MM.1S (cell line): ENCODE data around the gene GIT1.

ENCODE experiments used
- CTCF ChIP-seq: fragments of 300-600 bp; sonication (generic); IDR thresholded peaks from 2 replicates; pipeline ENCODE4 v1.5.1; 2016; ENCODE audit warnings: antibody characterized with exemption, low read length, mixed read lengths
- EZH2 ChIP-seq: fragments of 300-600 bp; sonication (generic); optimal IDR thresholded peaks from 2 replicates; pipeline ENCODE3; 2017; ENCODE audit warnings: low read depth, mild to moderate bottlenecking, antibody characterized with exemption, low read length, mixed read lengths
- EZH2phosphoT487 ChIP-seq: fragments of 300-600 bp; sonication (generic); IDR thresholded peaks from 2 replicates; pipeline ENCODE4 v1.6.1; 2018; ENCODE audit warnings: antibody characterized with exemption, low read length

GRCh38 chr17:29614349-29615047, 25.1 kb upstream of the GIT1 start:
- TF ChIP-seq CTCF: no peak
- TF ChIP-seq EZH2: no peak
- TF ChIP-seq EZH2phosphoT487: no peak
